Endothelial cell of umbilical vein (primary cell): ENCODE results near the gene ADGRL3. TPM values are rescaled to one million over a fixed set of nuclear protein-coding genes. Genes with fewer than 3 reads are reported as not detected.

ENCODE experiments used
- BruUV-seq: library from RNA; stranded (reverse); fragments of 400-500 nt; replicated peaks from 2 replicates; lab custom pipeline; 2021; lab: Mats Ljungman, UMichigan
- CTCF ChIA-PET: fragments of 300-600, 350-600 bp; sonication (Branson Sonifier 250); formaldehyde crosslinking; loops from one replicate; lab custom pipeline; 2021; ENCODE audit warnings: antibody characterized with exemption, inconsistent platforms; lab: Charles Lee
- POLR2A ChIA-PET: fragments of 300-600, 350-600 bp; sonication (Branson Sonifier 250); formaldehyde crosslinking; loops from one replicate; lab custom pipeline; 2021; ENCODE audit warnings: antibody characterized with exemption, inconsistent platforms; lab: Charles Lee
- DNase-seq: peaks from one replicate; pipeline ENCODE4 v3.0.0-alpha.2; 2011; ENCODE audit warnings: low read depth, low spot score
- FAIRE-seq: peaks from 2 replicates; lab custom pipeline; 2011; peaks lifted over from hg19 to GRCh38; lab: Jason Lieb, UNC
- H2AFZ ChIP-seq: 2 replicates; pipeline ENCODE4 v1.6.0; 2012; ENCODE audit warnings: low read depth, low read length, control low read depth, inconsistent platforms
- H3K27ac ChIP-seq: 2 replicates; pipeline ENCODE4 v1.5.1; 2011; ENCODE audit warnings: low read depth, mild to moderate bottlenecking, control low read depth, low read length, moderate library complexity; ENCODE audit not compliant: insufficient read depth
- H3K27me3 ChIP-seq, 2 experiments: 2 replicates each; pipeline versions ENCODE4 v1.6.0 to v1.6.1; 2011; ENCODE audit warnings: low read length in 2 of 2, mixed read lengths in 1 of 2; ENCODE audit not compliant: control insufficient read depth in 2 of 2, insufficient read depth in 2 of 2
- H3K36me3 ChIP-seq, 2 experiments: 2 replicates in 1 of 2; 3 replicates in 1 of 2; pipeline ENCODE4 v1.5.1; 2011; ENCODE audit warnings: low read length in 2 of 2, mild to moderate bottlenecking in 1 of 2, moderate library complexity in 1 of 2; ENCODE audit not compliant: control insufficient read depth in 2 of 2, insufficient read depth in 2 of 2; ENCODE audit errors: extremely low read depth in 1 of 2
- H3K4me1 ChIP-seq: 3 replicates; pipeline ENCODE4 v1.5.1; 2011; ENCODE audit warnings: mild to moderate bottlenecking, low read length; ENCODE audit not compliant: control insufficient read depth, insufficient read depth; ENCODE audit errors: extremely low read depth
- H3K4me2 ChIP-seq: 2 replicates; pipeline ENCODE4 v1.6.1; 2011; ENCODE audit warnings: low read length, control low read depth, mixed read lengths; ENCODE audit not compliant: insufficient read depth
- H3K4me3 ChIP-seq, 3 experiments: fragments of 200-600 bp in 1 of 3; sonication (generic), shearing (Covaris generic) in 1 of 3; replicated peaks in 1 of 3; 2 replicates each; pipeline ENCODE4 v1.5.1; 2011 to 2016; ENCODE audit warnings: control low read depth in 3 of 3, low read length in 3 of 3, mild to moderate bottlenecking in 2 of 3, inconsistent platforms in 1 of 3, low read depth in 1 of 3, moderate library complexity in 1 of 3; ENCODE audit not compliant: insufficient read depth in 1 of 3
- H3K79me2 ChIP-seq: 2 replicates; pipeline ENCODE4 v1.6.0; 2012; ENCODE audit warnings: low read length, inconsistent platforms; ENCODE audit not compliant: control insufficient read depth, insufficient read depth
- H3K9ac ChIP-seq: replicated peaks from 2 replicates; pipeline ENCODE3; 2011; ENCODE audit warnings: low read length, control low read depth; ENCODE audit not compliant: insufficient read depth; ENCODE audit errors: extremely low read depth
- H3K9me1 ChIP-seq: replicated peaks from 3 replicates; pipeline ENCODE4 v1.6.0; 2011; ENCODE audit warnings: mild to moderate bottlenecking, low read length; ENCODE audit not compliant: control insufficient read depth, insufficient read depth; ENCODE audit errors: extremely low read depth
- H3K9me3 ChIP-seq: replicated peaks from 2 replicates; pipeline ENCODE4 v1.5.1; 2012; ENCODE audit warnings: low read length, inconsistent platforms; ENCODE audit not compliant: control insufficient read depth, insufficient read depth
- H4K20me1 ChIP-seq: replicated peaks from 2 replicates; pipeline ENCODE3; 2011; ENCODE audit warnings: mild to moderate bottlenecking, low read length; ENCODE audit not compliant: control insufficient read depth, insufficient read depth; ENCODE audit errors: extremely low read depth
- EZH2 ChIP-seq: IDR thresholded peaks from 2 replicates; pipeline ENCODE4 v1.6.1; 2012; ENCODE audit warnings: borderline replicate concordance, low read depth, mild to moderate bottlenecking, moderate library complexity, low read length, inconsistent platforms; ENCODE audit not compliant: severe bottlenecking
- FOS ChIP-seq: IDR thresholded peaks from 2 replicates; pipeline ENCODE4 v1.6.1; 2011; ENCODE audit warnings: mild to moderate bottlenecking, low read length, moderate library complexity, borderline replicate concordance; ENCODE audit not compliant: insufficient read depth
- GATA2 ChIP-seq: IDR thresholded peaks from 2 replicates; pipeline ENCODE4 v1.7.0; 2011; ENCODE audit warnings: low read depth, mild to moderate bottlenecking, moderate library complexity, mixed read lengths, low read length; ENCODE audit not compliant: insufficient read length, insufficient read depth
- JUN ChIP-seq: IDR thresholded peaks from 2 replicates; pipeline ENCODE4 v1.6.1; 2011; ENCODE audit warnings: borderline replicate concordance, low read depth; ENCODE audit not compliant: insufficient read length, insufficient read depth
- MYC ChIP-seq: IDR thresholded peaks from one replicate; pipeline ENCODE4 v1.6.1; 2011; ENCODE audit warnings: mild to moderate bottlenecking, low read depth, low read length
- POLR2A ChIP-seq: IDR thresholded peaks from 2 replicates; pipeline ENCODE4 v1.6.1; 2012; ENCODE audit warnings: low read depth, mild to moderate bottlenecking, control low read depth, low read length
- POLR2AphosphoS5 ChIP-seq: IDR thresholded peaks from 2 replicates; pipeline ENCODE4 v1.6.1; 2012; ENCODE audit warnings: low read depth, mild to moderate bottlenecking, control low read depth, low read length, moderate library complexity; ENCODE audit not compliant: insufficient read depth
- dilution Hi-C: fragments of 300-500 bp; cut with MboI; formaldehyde crosslinking; loops from one replicate; pipeline ENCODE4 v1.15.0; 2019; ENCODE audit warnings: low sequenced_read_pairs; ENCODE audit not compliant: extremely low pct_ligation_motif_present
- intact Hi-C: fragments of 100-400 bp; cut with micrococcal nuclease; formaldehyde crosslinking; loops from one replicate; pipeline ENCODE4 v1.10.0; 2022
- polyA plus RNA-seq, 4 experiments: library from polyadenylated mRNA; depleted of rRNA in 3 of 4; stranded (reverse) in 3 of 4; unstranded in 1 of 4; fragments of >200 nt; gene quantifications; 2 replicates each; pipeline versions ENCODE4 v1.2.1 to v1.2.3, GENCODE V29; 2011 to 2012; ENCODE audit warnings: missing spikeins in 1 of 4
- total RNA-seq: library from RNA; stranded (reverse); gene quantifications from 2 replicates; pipeline ENCODE4 v1.2.3, GENCODE V29; 2021
- TF ChIP-seq, protein P1 (sequence below): IDR thresholded peaks from 2 replicates; pipeline ENCODE4 v1.6.1; 2011; ENCODE audit not compliant: insufficient read depth, insufficient read length
- TF ChIP-seq, protein P2 (sequence below), 2 donors: IDR thresholded peaks; 1 replicate in 1 of 2; 2 replicates in 1 of 2; pipeline ENCODE4 v1.5.1; 2011; ENCODE audit warnings: low read length in 2 of 2, mild to moderate bottlenecking in 2 of 2, moderate library complexity in 2 of 2, control low read depth in 1 of 2, inconsistent platforms in 1 of 2, low read depth in 1 of 2; ENCODE audit not compliant: insufficient read depth in 1 of 2; ENCODE audit errors: extremely low read depth in 1 of 2

ADGRL3 gene
- total and polyA plus RNA-seq, 2 donors (not counting 3 experiments of a cell fraction or from before 2014, with no cell fraction given) = not detected

DNA sequence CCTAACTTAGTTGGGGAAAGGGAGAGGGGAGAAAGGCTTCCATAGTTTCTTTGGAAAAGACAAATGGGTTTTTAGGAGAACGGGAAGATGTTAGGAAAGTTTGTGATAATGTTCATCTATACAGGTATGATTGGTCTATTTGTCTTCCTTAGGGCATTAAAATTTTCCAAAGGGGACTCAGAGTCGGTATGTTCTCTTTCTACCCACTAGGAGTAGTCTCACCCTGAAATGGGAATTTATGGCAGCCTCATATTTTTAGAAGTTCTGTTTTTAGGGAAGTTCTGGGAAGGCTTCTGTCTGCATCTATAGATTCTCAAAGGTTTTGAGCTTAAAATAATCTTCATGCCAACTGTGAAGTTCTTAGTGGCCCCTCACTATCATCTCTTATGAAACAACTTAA lies 637.3 kb downstream of the ADGRL3 start:
- dilution Hi-C loops = no loop called here
- Histone ChIP-seq H3K4me3 (no peak overlapping the region), H3K4me2 (no peak overlapping the region), H3K4me1 (no peaks in the 10 kb centered on the region), H4K20me1 (no peaks in the 10 kb centered on the region), H3K79me2 (no peaks in the 10 kb centered on the region), H3K36me3 (no peaks in the 10 kb centered on the region), H3K27me3 (no peaks in the 10 kb centered on the region), H3K27ac (no peak overlapping the region), H2AFZ (no peak overlapping the region), H3K9me3 (no peaks in the 10 kb centered on the region), H3K9me1 (no peaks in the 10 kb centered on the region), H3K9ac (no peak overlapping the region)
- intact Hi-C loops = no loop called here
- no peak for FAIRE-seq
- ChIA-PET CTCF (no interaction called here), POLR2A (no interaction called here)
- TF ChIP-seq, protein P1, sequence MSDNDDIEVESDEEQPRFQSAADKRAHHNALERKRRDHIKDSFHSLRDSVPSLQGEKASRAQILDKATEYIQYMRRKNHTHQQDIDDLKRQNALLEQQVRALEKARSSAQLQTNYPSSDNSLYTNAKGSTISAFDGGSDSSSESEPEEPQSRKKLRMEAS = no peak
- TF ChIP-seq POLR2AphosphoS5 (no peak), FOS (no peak), POLR2A (no peak), GATA2 (no peak), MYC (no peak), JUN (no peak), EZH2 (no peak)
- TF ChIP-seq, protein P2, sequence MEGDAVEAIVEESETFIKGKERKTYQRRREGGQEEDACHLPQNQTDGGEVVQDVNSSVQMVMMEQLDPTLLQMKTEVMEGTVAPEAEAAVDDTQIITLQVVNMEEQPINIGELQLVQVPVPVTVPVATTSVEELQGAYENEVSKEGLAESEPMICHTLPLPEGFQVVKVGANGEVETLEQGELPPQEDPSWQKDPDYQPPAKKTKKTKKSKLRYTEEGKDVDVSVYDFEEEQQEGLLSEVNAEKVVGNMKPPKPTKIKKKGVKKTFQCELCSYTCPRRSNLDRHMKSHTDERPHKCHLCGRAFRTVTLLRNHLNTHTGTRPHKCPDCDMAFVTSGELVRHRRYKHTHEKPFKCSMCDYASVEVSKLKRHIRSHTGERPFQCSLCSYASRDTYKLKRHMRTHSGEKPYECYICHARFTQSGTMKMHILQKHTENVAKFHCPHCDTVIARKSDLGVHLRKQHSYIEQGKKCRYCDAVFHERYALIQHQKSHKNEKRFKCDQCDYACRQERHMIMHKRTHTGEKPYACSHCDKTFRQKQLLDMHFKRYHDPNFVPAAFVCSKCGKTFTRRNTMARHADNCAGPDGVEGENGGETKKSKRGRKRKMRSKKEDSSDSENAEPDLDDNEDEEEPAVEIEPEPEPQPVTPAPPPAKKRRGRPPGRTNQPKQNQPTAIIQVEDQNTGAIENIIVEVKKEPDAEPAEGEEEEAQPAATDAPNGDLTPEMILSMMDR (IDR thresholded peaks at IDR 0.05; ENCODE audit: extremely low read depth in 1 of 2, insufficient read depth in 1 of 2, low read depth in 1 of 2, low read length in 2 of 2) = no peak
- no peak for DNase-seq
- no TSS peak for BruUV-seq
